Measurements from ENCODE around the gene SLCO4A1.

- TF ChIP-seq CTCF (IDR thresholded peaks at IDR 0.05): no peak
- no peak for TF ChIP-seq ZFX (IDR thresholded peaks at IDR 0.05; ENCODE audit: borderline replicate concordance)
Observed at GRCh38 chr20:62684981-62685380, 42.7 kb downstream of the SLCO4A1 start.
